ENCODE measurements around the gene DNPEP.

The DNPEP gene

DNA sequence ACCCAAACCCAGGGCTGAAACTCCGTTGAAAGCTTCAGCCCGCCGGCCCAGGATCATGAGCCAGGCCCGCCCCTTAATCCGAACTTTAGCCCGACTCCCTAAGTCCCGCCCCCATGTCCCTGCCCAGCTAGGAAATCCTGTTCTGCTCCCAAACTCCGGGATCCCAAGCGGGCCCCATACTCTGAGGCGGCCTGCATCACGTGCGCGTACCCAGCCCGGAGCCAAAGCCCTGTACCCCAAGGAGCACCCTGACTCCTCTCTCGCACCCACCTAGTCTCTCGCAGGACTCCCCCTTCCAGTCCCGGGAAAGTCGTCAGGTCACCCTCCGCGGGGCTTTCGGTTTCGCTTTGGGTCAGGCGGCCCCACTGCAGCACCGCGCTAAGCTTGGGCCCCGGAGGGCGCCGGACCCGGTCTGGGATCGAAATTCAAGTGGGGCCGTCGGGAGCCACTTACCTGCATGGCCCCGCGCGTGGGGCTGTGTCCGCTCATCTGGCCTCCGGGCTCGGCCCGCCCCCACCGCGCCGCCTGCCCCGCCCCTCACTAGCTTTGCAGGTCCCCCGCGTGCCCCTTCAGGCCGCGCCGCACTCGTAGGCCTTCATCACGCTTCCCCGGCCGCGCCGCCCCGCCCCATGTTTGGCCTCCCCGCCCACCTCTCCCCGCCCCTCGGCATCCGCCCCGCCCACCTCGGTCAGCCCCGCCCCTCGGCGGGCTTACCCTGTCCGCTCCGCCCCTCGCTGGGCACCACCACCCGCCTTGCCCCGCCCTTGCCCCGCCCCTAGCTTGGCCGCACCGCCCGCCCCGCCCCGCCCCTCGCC, at the start of gene DNPEP:
Gene DNPEP, minus strand, starts transcription at position 607 of the 815 bp plus-strand sequence. Its CDS starts 118 bp downstream, at position 489.
- DNase-seq (ENCODE audit: low spot score), result peak; percentile 76

GRCh38 chr2:219437141-219437540, 49.4 kb upstream of the DNPEP start:
- DNase-seq (ENCODE audit: low spot score), result no peak

DNA sequence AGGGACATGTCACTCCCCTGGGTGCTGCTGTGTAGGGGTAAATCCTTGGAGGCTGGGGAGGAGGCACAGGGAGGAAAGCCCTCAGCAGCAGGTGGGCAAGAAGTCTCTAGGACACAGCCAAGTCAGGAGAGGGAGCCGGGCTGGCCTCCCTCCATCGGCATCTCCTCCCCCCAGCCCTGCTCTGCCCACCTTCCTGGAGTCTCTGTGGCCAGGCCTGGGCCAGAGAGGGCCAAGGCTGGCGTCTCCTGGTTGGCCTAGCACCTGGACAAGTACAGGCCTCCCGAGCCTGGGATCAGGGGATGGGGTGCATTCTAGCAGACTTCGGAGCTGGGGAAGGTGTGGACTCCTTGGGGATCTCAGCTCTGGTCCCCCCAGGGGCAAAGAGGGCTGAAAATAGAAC, 48.8 kb upstream of the DNPEP start:
- DNase-seq (ENCODE audit: low spot score), result no peak

- DNase-seq (ENCODE audit: low spot score), result no peak
These were observed 48.0 kb upstream of the DNPEP start for GRCh38 chr2:219435701-219436100.

DNA sequence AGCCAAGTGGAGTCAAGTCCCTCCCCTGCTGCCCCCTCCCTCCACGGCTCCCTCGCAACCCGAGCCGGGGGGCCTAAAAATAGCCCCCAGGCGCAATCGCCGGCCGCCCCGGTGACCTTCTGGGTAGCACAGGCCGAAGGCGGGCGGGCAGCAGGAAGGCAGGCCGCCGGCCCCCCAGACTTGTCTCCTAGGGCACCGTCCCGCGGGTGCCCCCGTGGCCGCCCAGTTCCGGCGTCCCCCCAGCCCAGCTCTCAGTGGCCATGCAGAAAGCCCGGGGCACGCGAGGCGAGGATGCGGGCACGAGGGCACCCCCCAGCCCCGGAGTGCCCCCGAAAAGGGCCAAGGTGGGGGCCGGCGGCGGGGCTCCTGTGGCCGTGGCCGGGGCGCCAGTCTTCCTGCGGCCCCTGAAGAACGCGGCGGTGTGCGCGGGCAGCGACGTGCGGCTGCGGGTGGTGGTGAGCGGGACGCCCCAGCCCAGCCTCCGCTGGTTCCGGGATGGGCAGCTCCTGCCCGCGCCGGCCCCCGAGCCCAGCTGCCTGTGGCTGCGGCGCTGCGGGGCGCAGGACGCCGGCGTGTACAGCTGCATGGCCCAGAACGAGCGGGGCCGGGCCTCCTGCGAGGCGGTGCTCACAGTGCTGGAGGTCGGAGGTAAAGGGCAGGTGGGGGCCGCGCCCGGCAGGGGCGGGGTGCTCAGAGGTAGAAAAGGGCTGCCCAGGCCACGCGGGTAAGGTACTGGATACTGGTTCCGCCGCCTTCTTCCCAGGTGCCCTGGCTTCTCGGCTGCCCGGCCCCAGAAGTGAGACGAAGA, 47.2 kb upstream of the DNPEP start, which contains the start of gene SPEG:
Gene SPEG, plus strand, starts transcription at position 126 of the 808 bp plus-strand sequence. Its CDS starts 135 bp downstream, at position 261.
- no peak for DNase-seq (ENCODE audit: low spot score)

- DNase-seq (ENCODE audit: low spot score), result no peak
These were observed 46.7 kb upstream of the DNPEP start for GRCh38 chr2:219434468-219434717.

GRCh38 chr2:219433666-219434467, 46.2 kb upstream of the DNPEP start:
- DNase-seq (ENCODE audit: low spot score), result peak; percentile 29

DNA sequence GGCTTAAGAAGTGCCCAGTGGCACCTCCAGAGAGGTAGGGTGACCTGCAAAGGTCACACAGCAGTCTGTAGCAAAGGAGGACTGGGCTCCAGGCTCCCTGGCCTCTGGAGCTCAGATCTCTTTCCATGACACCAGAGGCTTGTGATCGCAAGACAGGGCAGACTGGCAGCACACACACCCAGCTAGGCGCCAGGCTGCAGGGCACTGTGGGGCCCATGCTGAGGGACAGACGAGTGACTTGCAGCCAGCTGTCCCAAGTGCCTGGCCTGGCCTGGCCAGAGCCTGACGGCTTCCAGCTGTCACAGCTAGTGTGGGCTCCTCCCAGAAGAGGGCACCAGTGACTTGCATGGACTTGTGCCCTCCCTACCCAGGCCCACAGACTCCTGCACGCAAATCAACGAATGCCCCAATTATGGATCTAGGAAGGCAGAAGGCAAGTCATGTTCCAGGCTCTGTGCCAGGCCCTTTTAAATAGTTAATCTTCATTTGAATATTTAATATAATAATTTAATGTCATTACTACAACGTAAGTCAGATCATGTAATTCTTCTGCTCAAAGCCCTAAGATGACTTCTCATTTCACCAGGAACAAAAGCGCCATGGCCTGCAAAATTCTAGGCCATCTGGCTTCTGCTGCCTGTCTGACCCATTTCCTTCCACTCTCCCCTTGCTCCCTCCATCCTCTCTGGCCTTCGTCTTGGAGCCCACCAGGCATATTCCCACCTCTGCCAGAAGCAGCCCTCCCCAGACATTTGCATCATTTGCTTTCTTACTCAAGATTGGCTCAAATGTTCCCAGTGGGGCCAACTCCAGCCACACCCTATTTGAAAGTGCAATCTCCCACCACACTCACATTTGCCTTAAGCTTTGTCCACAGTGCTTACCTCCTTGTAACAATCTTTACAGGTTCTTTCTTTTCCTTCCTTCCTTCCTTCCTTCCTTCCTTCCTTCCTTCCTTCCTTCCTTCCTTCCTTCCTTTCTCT, 43.2 kb upstream of the DNPEP start:
- DNase-seq (ENCODE audit: low spot score), result peak; percentile 62

GRCh38 chr2:219429958-219430606, 42.4 kb upstream of the DNPEP start:
- DNase-seq (ENCODE audit: low spot score), result no peak

GRCh38 chr2:219428469-219428868, 40.8 kb upstream of the DNPEP start:
- no peak for DNase-seq (ENCODE audit: low spot score)

GRCh38 chr2:219426534-219427136, 38.9 kb upstream of the DNPEP start:
- no peak for DNase-seq (ENCODE audit: low spot score)

- DNase-seq (ENCODE audit: low spot score), result no peak
These were observed 38.3 kb upstream of the DNPEP start for GRCh38 chr2:219426068-219426443.

DNA sequence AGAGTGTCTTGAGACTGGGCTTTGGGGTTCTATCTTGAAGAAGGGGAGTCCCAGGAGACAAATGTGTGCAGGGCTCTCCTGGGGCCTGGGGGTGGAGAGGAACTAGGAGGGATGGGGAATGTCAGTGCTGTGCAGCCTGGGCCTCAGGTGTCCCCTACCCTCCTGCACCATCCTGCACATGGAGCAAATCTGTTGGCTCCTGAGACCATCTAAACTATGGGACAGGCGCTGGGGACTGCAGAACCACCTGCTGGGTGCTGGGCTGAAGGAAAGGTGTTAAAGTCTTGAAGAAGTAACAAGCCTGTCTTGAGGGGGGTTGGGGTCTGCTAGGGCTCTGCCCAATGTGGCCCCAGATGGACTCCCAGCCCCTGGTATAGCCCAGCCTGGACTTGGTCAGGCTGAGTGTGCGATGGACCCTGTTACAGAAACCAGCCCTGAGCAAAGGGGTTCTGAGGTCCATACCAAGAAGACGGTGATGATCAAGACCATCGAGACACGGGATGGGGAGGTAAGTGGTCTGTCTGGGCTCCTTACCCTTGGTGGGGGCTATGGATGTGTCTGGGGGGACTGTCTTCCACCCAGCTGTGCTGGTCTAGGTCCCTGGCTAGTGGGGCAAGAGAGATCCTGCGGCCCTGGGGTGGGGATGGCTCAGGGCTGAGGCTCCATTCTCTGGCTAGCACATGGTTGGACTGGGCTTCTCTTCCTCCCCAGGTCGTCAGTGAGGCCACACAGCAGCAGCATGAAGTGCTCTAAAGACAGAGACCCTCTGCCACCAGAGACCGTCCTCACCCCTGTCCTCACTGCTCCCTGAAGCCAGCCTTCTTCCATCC, 37.7 kb upstream of the DNPEP start:
- no peak for DNase-seq (ENCODE audit: low spot score)

GRCh38 chr2:219423652-219424377, 36.1 kb upstream of the DNPEP start:
- DNase-seq (ENCODE audit: low spot score), result no peak

DNA sequence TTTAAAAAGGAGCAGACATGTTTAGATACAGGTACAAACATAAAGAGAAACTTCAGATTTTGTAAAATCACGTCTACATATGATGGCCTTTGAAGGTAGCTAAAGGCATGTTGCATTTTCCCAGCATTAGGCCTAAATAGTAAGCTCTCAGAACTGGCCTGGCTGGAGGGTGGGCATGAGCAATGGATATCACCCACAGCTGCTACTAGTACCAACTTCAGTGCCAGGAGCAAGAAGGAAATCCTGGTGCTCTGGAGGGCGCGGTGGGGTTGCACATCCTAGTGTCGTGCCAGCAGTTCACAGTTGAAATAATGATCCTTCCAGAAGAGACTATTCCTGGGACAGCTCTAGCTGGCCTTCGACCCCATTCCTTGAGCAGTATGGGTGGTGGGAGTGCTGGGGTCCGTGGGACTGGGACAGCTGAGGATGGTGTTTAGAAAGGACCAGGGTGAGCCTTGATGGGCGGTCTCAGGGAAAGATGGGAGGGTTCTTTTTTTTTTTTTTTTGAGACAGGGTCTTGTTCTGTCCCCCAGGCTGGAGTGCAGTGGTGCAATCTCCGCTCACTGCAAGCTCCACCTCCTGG, 35.3 kb upstream of the DNPEP start:
- no peak for DNase-seq (ENCODE audit: low spot score)

DNA sequence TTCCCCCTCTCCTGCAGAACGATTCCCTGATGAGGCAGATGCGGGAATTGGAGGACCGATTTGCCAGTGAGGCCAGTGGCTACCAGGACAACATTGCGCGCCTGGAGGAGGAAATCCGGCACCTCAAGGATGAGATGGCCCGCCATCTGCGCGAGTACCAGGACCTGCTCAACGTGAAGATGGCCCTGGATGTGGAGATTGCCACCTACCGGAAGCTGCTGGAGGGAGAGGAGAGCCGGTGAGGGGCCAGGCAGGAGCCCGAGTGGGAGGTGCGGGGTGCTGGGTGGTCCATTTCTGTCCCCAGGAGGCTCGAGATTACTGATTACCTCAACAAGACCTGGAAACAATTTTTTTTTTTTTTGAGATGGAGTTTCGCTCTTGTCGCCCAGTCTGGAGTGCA, 33.6 kb upstream of the DNPEP start:
- no peak for DNase-seq (ENCODE audit: low spot score)

DNA sequence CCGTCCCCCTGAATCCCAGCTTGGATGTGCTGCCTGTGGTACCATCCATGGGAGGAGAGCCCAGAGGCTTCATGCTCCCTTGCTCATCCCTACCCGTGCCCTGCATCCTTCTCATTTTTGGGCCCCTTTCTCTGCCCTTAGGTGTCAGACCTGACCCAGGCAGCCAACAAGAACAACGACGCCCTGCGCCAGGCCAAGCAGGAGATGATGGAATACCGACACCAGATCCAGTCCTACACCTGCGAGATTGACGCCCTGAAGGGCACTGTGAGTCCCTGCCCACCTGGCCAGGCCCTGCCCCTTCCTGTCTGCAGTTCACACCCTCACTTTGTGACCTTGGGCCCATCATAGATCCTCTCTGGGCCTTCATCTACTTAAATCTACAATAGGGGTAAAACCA, 33.0 kb upstream of the DNPEP start:
- DNase-seq (ENCODE audit: low spot score), result no peak

Measured in SW480 (cell line).